NOMO-1 treated with DMSO at 0.1 percent for 48 hours (cell line): ENCODE measurements around the gene MYCT1.

Source experiments
- DNase-seq: peaks from one replicate; lab custom pipeline; 2025; ENCODE audit not compliant: unreplicated experiment; lab: John Stamatoyannopoulos, UW

Gene MYCT1

GRCh38 chr6:152721956-152722355, 24.3 kb downstream of the MYCT1 start:
- DNase-seq = no peak

GRCh38 chr6:152723398-152723797, 25.7 kb downstream of the MYCT1 start:
- no peak for DNase-seq

GRCh38 chr6:152726313-152726712, 28.6 kb downstream of the MYCT1 start:
- no peak for DNase-seq

- no peak for DNase-seq
Measured at GRCh38 chr6:152727507-152727906, 29.8 kb downstream of the MYCT1 start.

GRCh38 chr6:152734630-152735029, 36.9 kb downstream of the MYCT1 start:
- no peak for DNase-seq

- DNase-seq = no peak
Measured at GRCh38 chr6:152736687-152737273, 39.1 kb downstream of the MYCT1 start.

GRCh38 chr6:152745509-152746171, 47.9 kb downstream of the MYCT1 start:
- DNase-seq = no peak

GRCh38 chr6:152746172-152746553, 48.5 kb downstream of the MYCT1 start:
- no peak for DNase-seq

- DNase-seq = no peak
Measured at GRCh38 chr6:152748843-152749242, 51.1 kb downstream of the MYCT1 start.

- DNase-seq = no peak
Measured at GRCh38 chr6:152749336-152749735, 51.6 kb downstream of the MYCT1 start.

GRCh38 chr6:152750694-152751093, 53.0 kb downstream of the MYCT1 start, which contains the start of gene VIP:
TSS of gene VIP (plus strand) at chr6:152750797. CDS start at chr6:152752178, 1,381 bp downstream.
- peak; percentile 1 for DNase-seq

GRCh38 chr6:152765331-152765730, 67.6 kb downstream of the MYCT1 start:
- DNase-seq = no peak

- DNase-seq = no peak
Measured at GRCh38 chr6:152769159-152769558, 71.5 kb downstream of the MYCT1 start.

- DNase-seq = no peak
Measured at GRCh38 chr6:152769993-152770392, 72.3 kb downstream of the MYCT1 start.

- DNase-seq = no peak
Measured at GRCh38 chr6:152771061-152771687, 73.5 kb downstream of the MYCT1 start.
